ENCODE results near the gene C1RL.

Gene C1RL

DNA sequence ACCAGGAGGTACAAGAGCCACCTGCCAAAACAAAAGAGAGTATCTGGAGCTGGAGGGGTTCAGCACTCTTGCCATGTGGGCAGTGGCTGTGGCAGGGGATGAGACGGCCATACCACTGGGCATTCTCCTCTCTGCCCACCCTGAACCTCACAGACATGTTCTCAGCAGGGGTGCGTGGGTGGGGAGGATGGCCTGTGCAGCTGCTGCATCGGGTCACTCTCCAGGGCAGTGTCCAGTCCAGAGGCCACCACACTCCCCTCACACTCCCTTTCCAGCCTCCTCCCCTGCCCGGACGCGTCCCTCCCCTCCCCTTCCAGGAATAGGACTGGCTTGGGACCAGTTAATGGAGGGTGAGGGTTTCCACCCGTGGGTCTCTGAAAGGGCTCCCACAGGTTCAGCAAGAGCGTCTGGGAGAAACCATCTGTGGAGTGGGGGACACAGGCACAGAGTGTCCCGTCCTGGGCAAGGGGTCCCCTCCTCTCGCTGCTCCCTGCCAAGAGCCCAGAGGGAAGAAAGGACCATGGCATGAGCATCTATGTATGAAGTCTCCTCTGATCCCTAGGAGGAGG lies 17.3 kb downstream of the C1RL start:
- no peak for DNase-seq

GRCh38 chr12:7091171-7091570 lies 17.8 kb downstream of the C1RL start:
- DNase-seq, result no peak

DNA sequence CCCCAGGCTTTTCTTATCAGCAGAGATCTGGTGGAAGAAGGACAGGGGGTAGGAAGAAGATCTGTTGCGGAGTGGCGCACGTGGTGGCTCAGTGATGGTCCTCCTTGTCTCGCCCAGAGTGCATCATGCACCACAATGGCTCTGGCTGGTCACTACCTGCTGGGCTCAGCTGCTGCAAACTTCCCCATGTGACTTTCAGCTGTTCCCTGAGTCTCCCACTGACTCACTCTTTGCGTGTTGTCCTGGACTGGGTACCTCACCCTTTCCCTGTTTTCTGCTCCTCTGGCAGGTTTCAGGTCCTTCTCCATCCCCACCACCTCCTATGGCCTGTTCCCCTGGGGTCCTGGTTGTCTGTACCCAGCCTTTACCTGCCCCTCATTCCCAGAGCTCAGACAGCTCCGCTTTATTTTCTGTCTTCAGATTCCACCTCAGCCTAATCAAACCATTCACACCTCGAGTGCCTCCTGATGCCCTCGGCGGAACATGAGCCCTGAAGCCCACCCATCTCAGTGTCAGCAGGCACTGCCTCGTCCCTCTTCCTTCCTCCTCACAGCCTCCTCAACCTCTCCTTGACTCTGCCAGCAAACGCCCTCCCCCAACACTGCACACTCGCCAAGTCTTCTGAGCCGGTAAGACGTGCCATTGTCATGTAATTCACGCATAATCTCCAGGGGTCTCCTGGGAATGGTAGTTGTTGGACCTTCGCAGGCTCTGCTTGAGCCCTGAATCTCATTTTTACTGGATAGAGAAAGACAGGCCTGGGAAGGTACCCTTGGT lies 18.6 kb downstream of the C1RL start:
- DNase-seq, result no peak

GRCh38 chr12:7089196-7089871 lies 19.7 kb downstream of the C1RL start:
- no peak for DNase-seq

DNA sequence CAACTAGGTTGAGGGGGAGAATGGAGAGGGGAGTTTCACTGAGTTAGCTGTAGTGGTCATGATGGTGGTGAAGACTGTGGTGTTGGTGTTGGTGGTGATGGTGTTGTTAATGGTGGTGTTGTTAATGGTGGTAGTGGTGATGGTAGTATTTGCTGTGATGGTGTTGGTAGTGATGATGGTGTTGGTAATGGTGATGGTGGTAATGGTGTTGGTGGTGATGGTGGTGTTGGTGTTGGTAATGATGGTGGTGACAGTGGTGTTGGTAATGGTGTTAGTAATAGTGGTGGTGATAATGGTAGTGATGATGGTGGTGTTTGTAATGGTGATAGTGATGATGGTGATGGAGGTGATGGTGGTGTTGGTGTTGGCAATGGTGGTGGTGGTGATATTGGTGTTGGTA lies 25.9 kb downstream of the C1RL start:
- no peak for DNase-seq

DNA sequence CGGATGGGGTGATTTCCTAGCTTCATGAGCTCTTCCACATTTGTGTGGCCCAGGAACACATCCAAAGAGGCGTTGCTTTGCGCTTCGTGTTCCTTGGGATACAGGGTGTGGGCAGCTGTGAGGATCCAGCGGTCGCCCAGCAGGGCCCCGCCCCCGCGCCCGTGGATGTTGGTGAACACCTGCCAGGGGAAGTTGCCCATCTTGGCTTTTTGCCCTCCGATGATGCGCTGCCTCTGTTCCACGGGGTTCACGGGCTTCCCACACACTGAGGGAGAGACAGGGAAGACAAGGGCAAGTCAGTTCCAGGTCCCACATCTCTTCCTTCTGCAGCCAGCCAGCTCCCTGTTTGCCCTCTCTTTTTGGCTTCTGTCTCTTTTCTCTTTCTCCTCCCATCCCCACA lies 28.0 kb downstream of the C1RL start:
- no peak for DNase-seq

DNA sequence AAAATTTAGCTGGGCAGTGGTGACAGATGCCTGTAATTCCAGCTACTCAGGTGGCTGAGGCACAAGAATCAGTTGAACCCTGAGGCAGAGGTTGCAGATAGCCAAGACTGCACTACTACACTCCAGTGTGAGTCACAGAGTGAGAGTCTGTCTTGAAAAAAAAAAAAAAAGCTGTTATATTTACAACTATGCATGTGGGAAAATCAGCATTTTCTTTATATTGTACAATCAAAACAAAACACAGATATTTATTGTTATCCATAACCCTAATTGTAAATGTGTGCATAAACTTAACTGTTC lies 29.2 kb downstream of the C1RL start:
- DNase-seq, result no peak

DNA sequence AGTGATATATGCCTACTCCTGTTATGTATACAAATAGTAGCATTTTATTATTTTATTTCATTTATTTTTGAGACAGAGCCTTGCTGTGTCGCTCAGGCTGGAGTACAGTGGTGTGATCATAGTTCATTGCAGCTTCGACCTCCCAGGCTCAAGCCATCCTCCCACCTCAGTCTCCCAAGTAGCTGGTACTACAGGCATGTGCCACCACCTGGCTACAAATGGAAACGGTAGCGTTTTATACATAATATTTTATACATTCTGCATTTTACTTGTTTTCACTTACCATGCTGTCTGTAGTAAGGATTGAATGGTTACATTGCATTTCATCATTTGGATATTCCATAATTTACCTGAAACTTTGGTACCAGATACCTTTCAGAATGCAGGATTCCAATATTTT lies 30.9 kb downstream of the C1RL start:
- DNase-seq, result no peak

DNA sequence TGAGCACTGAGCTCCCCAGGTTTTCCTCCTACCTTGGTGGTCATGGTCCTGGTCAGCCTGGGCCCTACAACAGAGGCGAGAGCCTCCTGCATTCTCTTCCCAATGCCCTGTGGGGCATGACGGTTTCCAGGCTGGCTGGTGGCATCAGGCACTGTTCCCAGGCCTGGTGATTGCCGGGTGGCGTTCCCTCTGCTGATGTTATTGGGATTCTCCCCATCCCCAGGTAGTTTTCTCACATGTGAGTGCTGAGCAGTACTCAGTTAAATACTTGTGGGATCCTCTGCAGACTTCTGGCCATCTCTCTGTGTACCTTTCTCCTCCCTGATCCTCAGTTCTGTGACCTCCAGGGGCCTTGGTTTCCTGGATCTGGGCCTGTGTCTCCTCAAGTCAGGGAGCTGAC lies 32.5 kb downstream of the C1RL start:
- no peak for DNase-seq

DNA sequence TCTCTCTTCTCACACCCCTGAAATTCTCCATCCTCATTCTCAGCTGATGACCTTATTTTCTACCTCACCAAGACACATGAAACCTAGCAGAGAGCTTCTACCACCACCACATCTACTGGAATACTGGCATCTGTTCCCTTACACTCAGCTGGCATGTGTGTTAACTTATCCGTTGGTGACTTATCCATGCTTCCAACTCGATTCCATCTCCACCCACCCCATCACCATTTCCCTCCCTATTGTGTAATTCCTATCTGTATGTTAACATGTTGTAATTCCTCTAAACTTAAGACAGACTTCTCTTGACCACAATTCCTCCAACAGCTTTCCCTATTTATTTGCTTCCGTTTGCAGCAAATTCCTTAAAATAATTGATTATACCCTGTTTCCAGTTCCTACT lies 33.1 kb downstream of the C1RL start:
- DNase-seq, result no peak

DNA sequence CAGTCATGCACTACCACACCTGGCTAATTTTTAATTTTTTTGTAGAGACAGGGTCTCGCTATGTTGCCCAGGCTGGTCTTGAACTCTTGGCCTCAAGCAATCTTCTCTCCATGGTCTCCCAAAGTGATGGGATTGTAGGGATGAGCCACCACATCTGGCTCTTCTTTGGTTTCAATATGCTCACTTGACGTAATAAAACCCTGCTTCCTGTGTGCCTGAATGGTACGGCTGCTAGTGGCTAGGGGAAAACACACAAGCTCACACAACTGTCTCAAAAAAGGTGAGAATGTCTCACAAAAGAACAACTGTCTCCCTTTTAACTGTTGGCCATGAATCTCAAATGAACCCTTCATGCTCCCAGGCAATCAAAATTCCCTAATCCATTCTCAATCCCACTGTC lies 33.5 kb downstream of the C1RL start:
- no peak for DNase-seq

DNA sequence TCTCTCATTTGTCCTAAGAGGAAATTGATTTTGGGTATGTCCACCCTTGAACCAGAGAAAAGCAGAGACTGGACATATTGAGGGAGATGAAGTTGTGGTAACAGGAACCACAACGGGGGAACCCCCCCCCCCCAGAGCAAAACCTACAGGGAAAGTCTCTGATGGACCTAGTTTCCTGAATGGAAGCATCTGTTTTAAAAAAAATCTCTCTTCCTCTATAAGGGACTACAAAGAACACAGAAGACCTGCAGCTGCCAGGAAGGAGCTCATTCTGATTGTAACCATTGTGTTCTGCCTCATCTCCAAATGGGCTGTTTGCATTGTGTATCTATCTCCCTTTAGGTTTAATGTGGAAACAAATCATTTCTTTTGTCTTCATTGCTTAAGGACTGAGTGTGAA lies 35.1 kb downstream of the C1RL start:
- no peak for DNase-seq

DNA sequence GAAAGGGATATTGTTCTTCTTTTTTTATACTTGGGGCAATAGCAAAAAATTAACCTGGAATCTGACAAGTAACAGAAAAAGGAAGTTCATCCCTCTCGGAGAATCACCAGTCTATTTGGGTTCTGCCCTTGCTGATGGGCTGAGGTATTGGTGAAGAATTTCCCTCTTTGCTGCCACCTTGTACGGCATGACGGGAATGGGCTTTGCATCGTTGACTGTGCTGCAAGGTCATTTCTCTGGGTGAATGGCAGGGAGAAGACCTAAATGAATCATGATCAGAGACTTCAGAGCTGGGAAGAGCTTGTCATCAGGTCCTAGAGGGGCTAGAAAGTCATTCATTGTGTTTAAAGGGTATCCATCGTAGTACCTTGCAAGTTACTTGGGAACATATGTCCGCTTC lies 36.5 kb downstream of the C1RL start:
- DNase-seq, result no peak

DNA sequence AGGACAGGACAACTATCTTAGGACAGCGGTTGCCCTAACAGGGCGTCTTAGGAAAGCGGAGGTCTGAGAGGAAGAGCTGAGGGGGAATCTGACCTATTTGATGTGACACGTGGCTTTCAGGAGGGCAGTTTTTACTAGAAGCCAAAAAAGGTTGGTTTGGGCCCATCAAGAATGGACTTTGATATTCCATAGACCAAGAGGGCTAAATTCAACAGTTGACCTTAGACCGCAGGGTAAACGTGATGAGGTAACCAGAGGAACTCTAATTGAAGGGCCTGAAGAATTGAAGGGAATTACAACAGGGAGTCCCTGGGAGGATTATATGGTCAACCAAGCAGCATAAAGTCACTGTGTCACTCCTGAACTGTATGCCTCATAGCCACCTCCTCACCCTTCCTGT lies 37.0 kb downstream of the C1RL start:
- DNase-seq, result no peak

DNA sequence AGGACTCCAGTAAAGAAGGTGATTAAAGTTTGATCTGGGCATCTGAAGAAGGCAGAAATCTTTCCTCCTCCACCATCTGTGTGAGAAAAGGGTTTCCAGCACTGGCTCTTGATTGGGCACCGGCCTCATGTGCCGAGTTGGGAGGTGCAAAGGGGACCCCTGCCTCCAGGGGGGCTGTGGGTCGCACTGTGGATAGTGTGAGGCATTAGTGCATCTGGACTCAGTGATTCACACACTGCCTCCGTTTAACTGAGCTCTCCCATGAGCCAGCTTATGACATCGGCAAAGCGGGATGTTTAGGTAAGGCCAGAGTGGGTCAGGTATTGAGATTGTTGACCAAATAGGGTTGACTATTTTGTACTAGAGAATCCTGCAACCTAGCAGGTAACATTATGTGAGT lies 39.6 kb downstream of the C1RL start:
- no peak for DNase-seq

- DNase-seq, result no peak
Observed at GRCh38 chr12:7068994-7069346, 40.0 kb downstream of the C1RL start.

- no peak for DNase-seq
Observed at GRCh38 chr12:7068240-7068993, 40.6 kb downstream of the C1RL start.

DNA sequence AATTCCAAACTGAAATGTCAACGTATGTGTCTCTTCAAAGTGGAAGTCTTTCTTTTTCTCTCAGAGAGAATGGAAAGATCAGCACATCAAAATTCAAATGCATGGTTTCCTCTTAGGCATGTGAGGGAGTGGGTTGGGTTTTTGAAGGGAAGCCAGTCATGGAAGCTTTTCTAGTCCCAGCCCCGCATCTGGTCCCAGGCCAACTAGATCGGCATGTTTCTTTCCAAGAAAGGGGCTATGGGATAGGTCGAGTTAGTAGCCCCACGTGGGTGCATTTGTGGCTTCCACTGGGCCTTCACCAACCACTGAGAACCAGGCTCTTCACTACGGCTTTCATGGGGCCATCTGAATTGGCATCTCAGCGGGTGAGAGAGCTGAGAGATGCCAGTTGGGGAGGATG lies 41.9 kb downstream of the C1RL start:
- no peak for DNase-seq

DNA sequence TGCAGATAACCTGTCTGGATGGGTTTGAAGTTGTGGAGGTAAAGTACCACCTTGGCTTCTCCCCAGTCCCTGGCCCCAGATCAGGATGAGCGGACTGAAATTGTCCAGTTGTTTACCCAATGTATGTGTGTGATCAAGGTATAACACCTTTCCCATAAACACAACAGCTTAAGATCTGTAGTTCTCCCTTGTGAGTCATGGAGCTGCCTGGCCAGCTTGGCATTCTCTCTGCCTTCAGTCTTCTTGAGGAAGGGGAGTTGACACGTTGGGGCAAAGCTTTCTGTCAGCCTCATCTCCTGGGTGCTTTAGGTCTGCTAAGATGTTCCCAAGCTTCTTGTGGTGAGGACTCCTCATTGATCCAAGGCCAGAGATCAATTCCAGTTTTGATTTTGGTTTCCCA lies 42.4 kb downstream of the C1RL start:
- DNase-seq, result no peak

DNA sequence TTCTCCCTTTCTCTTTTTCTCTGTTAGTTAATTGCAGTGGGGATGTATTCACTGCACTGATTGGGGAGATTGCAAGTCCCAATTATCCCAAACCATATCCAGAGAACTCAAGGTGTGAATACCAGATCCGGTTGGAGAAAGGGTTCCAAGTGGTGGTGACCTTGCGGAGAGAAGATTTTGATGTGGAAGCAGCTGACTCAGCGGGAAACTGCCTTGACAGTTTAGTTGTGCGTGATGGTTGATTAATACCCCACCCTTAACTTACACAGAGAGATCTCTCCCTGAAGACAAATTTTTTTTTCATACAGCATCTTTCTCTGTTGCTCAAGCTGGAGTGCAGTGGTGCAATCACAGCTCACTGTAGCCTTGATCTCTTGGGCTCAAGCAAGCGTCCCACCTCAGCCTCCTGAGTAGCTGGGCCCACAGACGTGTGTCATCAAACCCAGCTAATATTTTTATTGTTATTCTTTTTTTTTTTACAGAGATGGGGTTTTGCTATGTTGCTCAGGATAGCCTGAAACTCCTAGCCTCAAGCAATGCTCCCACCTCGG lies 43.9 kb downstream of the C1RL start:
- DNase-seq, result no peak

DNA sequence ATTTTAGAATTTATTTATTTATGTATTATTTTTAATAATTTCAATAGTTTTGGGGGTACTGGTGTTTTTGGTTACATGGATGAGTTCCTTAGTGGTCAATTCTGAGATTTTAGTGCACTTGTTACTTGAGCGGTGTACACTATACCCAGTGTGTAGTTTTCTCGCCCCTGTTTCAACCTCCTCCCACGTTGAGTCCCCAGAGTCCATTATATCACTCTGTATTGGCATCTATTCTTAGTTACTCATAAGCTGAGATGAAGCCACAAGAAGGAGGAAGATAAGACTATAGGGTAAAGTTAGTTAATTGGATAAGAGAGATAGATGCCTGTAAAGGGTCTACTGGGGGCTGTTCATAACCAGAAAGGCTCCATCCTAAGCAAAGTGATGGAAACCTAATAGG lies 44.5 kb downstream of the C1RL start:
- no peak for DNase-seq

DNA sequence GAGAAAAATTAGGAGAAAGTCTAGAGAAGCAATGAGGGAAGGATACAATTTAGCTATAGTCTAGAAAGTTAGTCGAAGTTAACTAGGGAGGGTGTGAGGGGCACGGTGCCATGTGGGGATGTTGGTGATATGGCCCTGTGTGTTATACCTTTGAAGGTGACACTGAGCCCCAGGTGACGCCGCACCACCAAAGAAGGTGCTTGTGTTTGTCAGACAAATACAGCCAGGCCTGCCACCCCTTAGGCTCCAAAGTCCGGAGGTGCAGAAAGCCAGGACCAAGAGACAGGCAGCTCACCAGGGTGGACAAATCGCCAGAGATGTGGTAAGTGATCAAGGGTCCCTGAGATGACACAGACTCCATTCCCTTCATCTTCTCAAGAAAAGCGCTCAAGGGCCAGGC lies 47.4 kb downstream of the C1RL start:
- DNase-seq, result no peak

- DNase-seq, result no peak
Observed at GRCh38 chr12:7061138-7061537, 47.9 kb downstream of the C1RL start.
